Measurements from ENCODE around the gene CDHR2.

Gene CDHR2

GRCh38 chr5:176517053-176517661 lies 32.0 kb upstream of the CDHR2 start:
- no peak for TF ChIP-seq EP300 (IDR thresholded peaks at IDR 0.05; ENCODE audit: borderline replicate concordance)
- no peak for TF ChIP-seq TCF12 (IDR thresholded peaks at IDR 0.05; ENCODE audit: low read depth)
- no peak for TF ChIP-seq MAX (IDR thresholded peaks at IDR 0.05)
- TF ChIP-seq ZBTB7A (IDR thresholded peaks at IDR 0.05; ENCODE audit: low read depth): no peak
- TF ChIP-seq TAF1 (IDR thresholded peaks at IDR 0.05; ENCODE audit: low read depth): no peak
- TF ChIP-seq CEBPB (IDR thresholded peaks at IDR 0.05): no peak
- TF ChIP-seq REST (IDR thresholded peaks at IDR 0.05; ENCODE audit: low read depth): no peak
- no peak for TF ChIP-seq TEAD4 (IDR thresholded peaks at IDR 0.05)
- no peak for TF ChIP-seq CREB1 (IDR thresholded peaks at IDR 0.05; ENCODE audit: low read depth)
- no peak for TF ChIP-seq RAD21 (IDR thresholded peaks at IDR 0.05; ENCODE audit: low read depth)
- TF ChIP-seq FOXM1 (IDR thresholded peaks at IDR 0.05; ENCODE audit: borderline replicate concordance, low read depth): no peak

DNA sequence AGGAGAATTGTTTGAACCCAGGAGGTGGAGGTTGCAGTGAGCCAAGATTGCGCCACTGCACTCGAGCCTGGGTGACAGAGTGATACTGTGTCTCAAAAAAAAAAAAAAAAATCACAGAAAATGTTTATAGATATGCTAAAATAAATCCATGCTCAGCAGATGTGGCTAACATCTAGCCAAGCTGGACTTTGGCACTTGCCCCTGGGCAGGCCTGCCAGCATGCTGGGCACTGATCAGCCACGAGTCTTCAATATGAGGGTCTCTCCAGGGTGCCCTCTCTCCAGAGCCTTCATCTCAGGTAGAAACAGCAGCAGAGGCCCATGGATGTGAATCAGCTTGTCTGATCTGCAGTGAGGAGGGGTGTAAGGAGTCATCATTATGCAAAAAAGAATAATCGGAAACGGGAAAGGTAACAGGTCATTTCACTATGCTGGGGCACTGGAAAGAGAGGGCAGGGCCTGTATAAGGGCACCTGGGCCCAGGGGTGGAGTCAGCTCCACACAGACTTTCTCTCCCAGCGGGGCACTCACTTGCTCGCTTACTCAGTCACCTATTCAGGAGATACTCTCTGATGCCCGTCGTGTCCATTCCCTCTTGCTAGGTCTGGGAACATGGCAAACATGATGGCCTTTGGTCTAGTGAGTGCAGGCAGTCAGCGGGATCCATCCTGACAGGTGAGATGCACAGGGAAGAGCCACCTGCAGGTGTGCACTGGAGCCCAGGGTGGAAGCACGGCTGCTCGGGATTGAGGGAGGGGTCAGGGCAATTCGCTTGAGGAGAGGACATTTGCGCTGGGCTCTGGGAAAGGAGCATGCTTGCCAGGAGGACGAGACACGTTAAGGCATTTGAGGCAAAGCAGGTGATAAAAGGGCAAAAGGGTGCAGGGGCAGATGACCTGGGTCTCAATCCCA lies 29.1 kb upstream of the CDHR2 start:
- TF ChIP-seq FOXM1 (IDR thresholded peaks at IDR 0.05; ENCODE audit: borderline replicate concordance, low read depth) (no peak), NFIC (IDR thresholded peaks at IDR 0.05) (no peak), MAX (IDR thresholded peaks at IDR 0.05) (no peak), RAD21 (IDR thresholded peaks at IDR 0.05; ENCODE audit: low read depth) (no peak), REST (IDR thresholded peaks at IDR 0.05; ENCODE audit: low read depth) (no peak), YY1 (IDR thresholded peaks at IDR 0.05; ENCODE audit: low read depth) (no peak), ZBTB7A (IDR thresholded peaks at IDR 0.05; ENCODE audit: low read depth) (no peak), TCF12 (IDR thresholded peaks at IDR 0.05; ENCODE audit: low read depth) (no peak), TAF1 (IDR thresholded peaks at IDR 0.05; ENCODE audit: low read depth) (no peak), EGR1 (IDR thresholded peaks at IDR 0.05) (no peak), CREB1 (IDR thresholded peaks at IDR 0.05; ENCODE audit: low read depth) (no peak), TEAD4 (IDR thresholded peaks at IDR 0.05) (no peak), CEBPB (IDR thresholded peaks at IDR 0.05) (no peak)

- TF ChIP-seq, protein P1, sequence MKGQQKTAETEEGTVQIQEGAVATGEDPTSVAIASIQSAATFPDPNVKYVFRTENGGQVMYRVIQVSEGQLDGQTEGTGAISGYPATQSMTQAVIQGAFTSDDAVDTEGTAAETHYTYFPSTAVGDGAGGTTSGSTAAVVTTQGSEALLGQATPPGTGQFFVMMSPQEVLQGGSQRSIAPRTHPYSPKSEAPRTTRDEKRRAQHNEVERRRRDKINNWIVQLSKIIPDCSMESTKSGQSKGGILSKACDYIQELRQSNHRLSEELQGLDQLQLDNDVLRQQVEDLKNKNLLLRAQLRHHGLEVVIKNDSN (IDR thresholded peaks at IDR 0.05): no peak
- TF ChIP-seq EGR1 (IDR thresholded peaks at IDR 0.05): no peak
- TF ChIP-seq TEAD4 (IDR thresholded peaks at IDR 0.05): no peak
- TF ChIP-seq NFIC (IDR thresholded peaks at IDR 0.05): no peak
- TF ChIP-seq YY1 (IDR thresholded peaks at IDR 0.05; ENCODE audit: low read depth): no peak
- TF ChIP-seq FOXM1 (IDR thresholded peaks at IDR 0.05; ENCODE audit: borderline replicate concordance, low read depth): no peak
These were observed 27.9 kb upstream of the CDHR2 start for GRCh38 chr5:176521286-176521685.

DNA sequence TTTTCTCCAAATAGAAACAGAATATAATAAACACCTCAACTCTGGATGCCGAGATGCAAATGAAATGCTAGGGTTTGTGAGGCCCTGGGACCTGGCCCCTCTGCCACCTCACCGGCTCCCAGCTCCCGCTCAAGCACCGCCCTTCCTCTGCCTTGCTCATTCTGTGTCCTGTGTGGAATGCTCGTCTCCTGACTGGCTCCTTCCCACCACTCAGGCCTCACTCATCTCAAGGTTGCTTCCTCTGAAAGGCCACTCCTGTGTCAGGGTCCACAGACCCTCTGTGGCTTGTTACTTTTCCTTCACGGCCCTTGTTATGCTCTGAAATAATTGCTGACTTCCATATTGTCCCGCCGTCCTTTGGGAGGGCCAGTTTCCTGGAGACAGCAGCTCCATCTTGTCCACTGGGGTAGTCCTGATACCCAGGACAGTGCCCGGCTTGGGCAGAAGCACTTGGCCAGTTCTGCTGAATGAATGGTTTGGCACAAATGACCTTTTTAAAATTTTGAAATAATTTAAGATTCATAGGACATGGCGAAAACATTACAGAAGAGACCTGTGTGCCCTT lies 27.4 kb upstream of the CDHR2 start:
- TF ChIP-seq EGR1 (IDR thresholded peaks at IDR 0.05) (no peak), NFIC (IDR thresholded peaks at IDR 0.05) (no peak), CREB1 (IDR thresholded peaks at IDR 0.05; ENCODE audit: low read depth) (no peak), CEBPB (IDR thresholded peaks at IDR 0.05) (no peak), MAX (IDR thresholded peaks at IDR 0.05) (no peak), TEAD4 (IDR thresholded peaks at IDR 0.05) (no peak), TAF1 (IDR thresholded peaks at IDR 0.05; ENCODE audit: low read depth) (no peak), ZBTB7A (IDR thresholded peaks at IDR 0.05; ENCODE audit: low read depth) (no peak)

DNA sequence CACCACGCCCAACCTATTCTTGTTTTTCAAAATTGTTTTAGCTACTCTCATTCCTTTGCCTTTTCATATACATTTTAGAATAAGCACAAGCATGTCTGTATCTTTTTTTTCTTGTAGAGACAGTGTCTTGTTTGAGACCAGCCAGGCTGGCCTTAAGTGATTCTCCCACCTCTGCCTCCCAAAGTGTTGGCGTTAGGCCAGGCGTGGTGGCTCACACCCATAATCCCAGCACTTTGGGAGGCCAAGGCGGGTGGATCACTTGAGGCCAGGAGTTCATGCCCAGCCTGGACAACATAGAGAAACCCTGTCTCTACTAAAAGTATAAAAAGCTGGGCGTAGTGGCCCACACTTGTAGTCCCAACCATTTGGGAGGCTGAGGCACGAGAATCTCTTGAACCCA lies 25.0 kb upstream of the CDHR2 start:
- TF ChIP-seq TAF1 (IDR thresholded peaks at IDR 0.05; ENCODE audit: low read depth) (no peak), NFIC (IDR thresholded peaks at IDR 0.05) (no peak), MAX (IDR thresholded peaks at IDR 0.05) (no peak), TEAD4 (IDR thresholded peaks at IDR 0.05) (no peak), REST (IDR thresholded peaks at IDR 0.05; ENCODE audit: low read depth) (no peak), RAD21 (IDR thresholded peaks at IDR 0.05; ENCODE audit: low read depth) (no peak), FOXM1 (IDR thresholded peaks at IDR 0.05; ENCODE audit: borderline replicate concordance, low read depth) (no peak), CREB1 (IDR thresholded peaks at IDR 0.05; ENCODE audit: low read depth) (no peak), EGR1 (IDR thresholded peaks at IDR 0.05) (no peak), ZBTB7A (IDR thresholded peaks at IDR 0.05; ENCODE audit: low read depth) (no peak), TCF12 (IDR thresholded peaks at IDR 0.05; ENCODE audit: low read depth) (no peak), YY1 (IDR thresholded peaks at IDR 0.05; ENCODE audit: low read depth) (no peak), CEBPB (IDR thresholded peaks at IDR 0.05) (no peak), EP300 (IDR thresholded peaks at IDR 0.05; ENCODE audit: borderline replicate concordance) (no peak)
- TF ChIP-seq, protein P1 (IDR thresholded peaks at IDR 0.05): no peak
